PC-9 (cell line): Measurements from ENCODE around the gene GPC5.

ENCODE experiments used
- CTCF ChIP-seq: fragments of 200-600 bp; sonication (generic); conservative IDR thresholded peaks from 2 replicates; pipeline ENCODE4 v1.6.1; 2017; ENCODE audit warnings: mixed run types, antibody characterized with exemption, mild to moderate bottlenecking, moderate library complexity
- EZH2 ChIP-seq: fragments of 200-600 bp; sonication (generic); IDR thresholded peaks from 2 replicates; pipeline ENCODE4 v1.8.0; 2017; ENCODE audit warnings: antibody characterized with exemption, low read depth

GRCh38 chr13:91643394-91643793 lies 245.0 kb downstream of the GPC5 start:
- TF ChIP-seq CTCF (no peak), EZH2 (no peak)
